ENCODE results near the gene PRKAG2.
A peak's percentile ranks its signal among the peaks of the same experiment; 100 is the strongest.

The PRKAG2 gene

GRCh38 chr7:151721236-151721635, 155.7 kb downstream of the PRKAG2 start:
- no peak for DNase-seq

- DNase-seq = no peak
These were observed 156.6 kb downstream of the PRKAG2 start for GRCh38 chr7:151720280-151720679.

DNA sequence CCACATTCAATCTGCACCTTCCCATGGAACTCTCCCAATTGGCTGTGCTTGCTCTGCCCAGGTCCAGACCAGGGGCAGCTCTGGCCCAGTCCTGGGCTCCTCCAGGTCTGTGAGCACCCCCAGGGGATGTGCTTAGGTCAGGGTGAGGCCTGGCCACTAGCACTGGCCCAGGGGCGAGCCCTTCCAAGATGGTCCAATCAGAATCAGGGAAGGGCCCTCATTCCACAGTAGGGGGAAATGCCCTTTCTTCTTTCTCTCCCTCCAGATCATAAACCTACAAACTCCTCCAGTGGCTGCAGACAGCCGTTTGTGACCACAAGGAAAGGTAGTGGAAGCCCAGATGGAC, 157.0 kb downstream of the PRKAG2 start:
- no peak for DNase-seq

GRCh38 chr7:151719031-151719896, 157.7 kb downstream of the PRKAG2 start:
- no peak for DNase-seq

GRCh38 chr7:151717918-151718317, 159.0 kb downstream of the PRKAG2 start:
- DNase-seq = no peak

- no peak for DNase-seq
These were observed 159.5 kb downstream of the PRKAG2 start for GRCh38 chr7:151717415-151717814.

DNA sequence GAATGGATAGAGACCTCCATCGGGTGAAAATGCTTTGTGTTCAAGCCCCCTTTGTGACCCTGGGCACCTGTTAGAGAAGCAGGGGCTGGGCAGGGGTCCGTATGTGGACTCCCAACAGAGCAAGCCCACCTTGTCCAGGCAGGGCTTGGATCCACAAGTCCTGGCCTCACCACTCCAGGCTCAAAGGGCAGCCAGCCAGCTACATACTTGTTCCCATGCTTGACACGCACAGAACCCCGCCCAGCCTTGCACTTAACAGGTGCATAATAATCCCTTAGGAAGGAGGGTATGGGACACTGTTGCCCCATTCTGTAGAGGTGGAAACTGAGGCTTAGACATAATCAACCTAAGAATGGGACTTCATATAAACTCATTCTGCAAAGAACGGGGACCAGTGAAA, 160.6 kb downstream of the PRKAG2 start:
- no peak for DNase-seq

DNA sequence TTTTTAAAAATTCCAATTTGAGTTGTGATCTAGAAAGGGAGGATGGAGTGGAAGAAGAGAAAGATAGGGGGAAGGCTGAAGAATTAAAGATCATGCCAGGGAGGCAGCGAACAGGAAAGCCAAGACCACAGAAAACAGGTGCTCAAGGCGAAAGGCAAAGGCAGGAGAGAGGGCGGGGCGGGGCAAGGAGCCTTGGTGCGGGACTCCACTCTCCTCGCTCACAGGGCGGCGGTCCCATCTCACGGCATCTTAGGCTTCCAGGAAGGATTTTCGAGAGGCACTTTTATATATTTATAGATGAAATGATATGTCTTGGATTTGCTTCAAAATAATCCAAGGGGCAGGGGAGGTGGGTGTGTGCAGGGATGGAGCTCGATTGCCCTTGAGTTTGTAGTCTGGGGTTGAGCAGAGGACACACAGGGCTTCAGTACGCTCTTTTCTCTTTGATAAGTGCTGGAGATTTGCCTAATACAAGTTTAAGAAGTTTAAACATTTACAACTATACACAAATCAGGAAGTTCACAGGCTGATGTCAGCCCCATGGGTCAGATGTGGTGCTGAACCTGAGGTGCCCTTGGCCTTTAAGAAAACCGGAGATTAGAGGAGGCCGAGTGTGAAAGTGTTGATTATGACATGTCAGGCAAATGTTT, 161.1 kb downstream of the PRKAG2 start:
- DNase-seq = no peak

- DNase-seq = no peak
These were observed 162.7 kb downstream of the PRKAG2 start for GRCh38 chr7:151714201-151714600.

DNA sequence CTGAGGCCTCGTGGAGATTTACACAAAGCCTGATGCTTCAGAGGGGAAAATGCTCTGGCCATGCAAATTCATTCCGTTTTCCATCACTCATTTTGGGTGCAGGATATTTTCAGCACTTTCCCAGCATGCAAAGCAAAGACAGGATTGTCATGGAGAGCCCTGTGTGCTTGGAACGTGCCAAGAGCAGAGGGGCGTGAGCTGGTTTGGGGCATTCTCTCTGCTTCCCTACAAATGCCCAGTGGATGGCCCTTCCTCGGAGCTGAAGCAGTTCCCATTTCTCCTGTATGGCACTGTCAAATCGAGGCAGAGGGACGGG, 164.1 kb downstream of the PRKAG2 start:
- no peak for DNase-seq

- no peak for DNase-seq
These were observed 164.8 kb downstream of the PRKAG2 start for GRCh38 chr7:151711906-151712809.

- no peak for DNase-seq
These were observed 165.5 kb downstream of the PRKAG2 start for GRCh38 chr7:151711435-151711872.

- DNase-seq = no peak
These were observed 166.1 kb downstream of the PRKAG2 start for GRCh38 chr7:151710646-151711434.

- DNase-seq = no peak
These were observed 166.7 kb downstream of the PRKAG2 start for GRCh38 chr7:151710121-151710640.

GRCh38 chr7:151709141-151710038, 167.5 kb downstream of the PRKAG2 start:
- DNase-seq = no peak

DNA sequence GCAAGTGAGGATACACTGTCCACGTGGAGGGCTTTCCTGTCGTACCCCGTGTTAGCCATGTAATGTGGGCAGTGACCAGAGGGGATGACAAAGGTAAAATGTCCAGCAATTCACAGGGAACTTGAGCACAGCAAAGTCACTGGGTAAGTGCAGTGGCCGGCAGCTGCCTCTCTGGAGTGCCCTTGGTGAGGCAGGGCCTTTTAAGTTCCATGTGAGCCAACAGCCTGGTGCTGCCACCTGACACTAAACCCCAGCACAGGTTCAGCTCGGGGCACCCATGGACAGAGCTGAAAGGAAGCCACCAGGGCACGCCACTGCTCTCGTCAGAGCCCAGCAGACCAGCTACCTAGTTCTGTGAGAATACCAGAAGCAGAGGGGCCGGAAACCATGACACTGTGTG, 168.3 kb downstream of the PRKAG2 start:
- no peak for DNase-seq

GRCh38 chr7:151707757-151708156, 169.2 kb downstream of the PRKAG2 start:
- no peak for DNase-seq

DNA sequence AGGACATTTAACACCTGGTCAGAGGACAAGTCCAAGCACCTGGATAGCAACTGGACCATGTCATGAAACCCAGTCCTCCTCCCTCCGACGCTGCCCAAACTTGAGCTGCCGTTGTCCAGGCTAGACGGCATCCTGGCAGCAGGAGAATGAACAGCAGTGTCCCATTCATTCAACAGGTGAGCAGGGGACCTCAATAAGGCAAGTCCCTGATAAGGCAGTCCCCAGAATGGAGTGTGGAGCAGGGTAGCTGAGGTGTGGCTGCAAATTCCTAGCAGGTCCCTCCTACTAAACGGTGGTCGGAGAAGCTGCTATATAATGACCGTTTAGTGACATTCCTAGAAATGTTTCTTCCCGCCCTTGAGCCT, 169.8 kb downstream of the PRKAG2 start:
- no peak for DNase-seq

GRCh38 chr7:151706277-151707104, 170.4 kb downstream of the PRKAG2 start:
- no peak for DNase-seq

GRCh38 chr7:151705636-151706276, 171.2 kb downstream of the PRKAG2 start:
- DNase-seq = peak; percentile 35
